ENCODE results near the gene DRAM2. TPM values are rescaled to one million over a fixed set of nuclear protein-coding genes. Genes with fewer than 3 reads are reported as not detected.

Gene DRAM2
- 30.4 and 34.8 TPM in 2 replicates for total RNA-seq

DNA sequence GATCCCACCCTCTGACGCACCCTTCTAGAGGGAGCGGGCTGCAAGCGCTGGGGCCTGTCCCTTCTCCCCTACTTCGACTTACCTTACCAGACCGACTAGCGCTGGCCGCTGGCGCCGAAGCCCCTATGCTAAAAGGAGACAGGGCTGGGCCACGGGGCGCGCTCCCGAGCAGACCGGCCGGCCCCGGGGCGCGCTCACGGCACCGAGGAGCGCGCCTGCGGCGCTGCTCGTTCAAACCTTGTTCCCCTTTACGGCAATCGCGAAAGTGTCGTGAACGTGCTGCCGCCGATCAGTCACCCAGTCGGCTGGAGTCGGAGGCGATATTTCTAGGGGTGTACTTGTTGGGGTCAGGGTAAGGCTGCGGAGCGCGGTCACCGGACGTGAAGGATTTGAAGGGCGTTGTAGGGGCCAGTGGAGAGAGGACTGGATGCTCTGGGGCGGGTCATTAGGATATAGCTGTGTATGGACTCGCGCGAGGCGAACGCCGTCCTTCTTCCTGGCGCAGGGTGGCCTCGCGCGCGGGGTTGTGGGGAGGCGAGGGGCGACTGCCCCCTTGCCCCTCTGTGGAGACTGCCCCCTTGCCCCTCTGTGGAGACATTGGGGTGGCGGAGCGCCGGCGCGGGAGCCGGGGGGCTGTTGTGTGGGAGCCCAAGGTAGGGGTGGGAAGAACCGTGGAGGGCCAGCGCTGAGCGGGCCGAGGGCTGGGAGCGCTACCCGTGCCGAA is at the start of gene DRAM2, which contains the start of gene CEPT1:
Gene DRAM2 (minus strand): TSS at position 138 of the 724 bp plus-strand sequence. CDS start 8,539 bp downstream, outside the sequence.
Gene CEPT1 (plus strand): TSS at position 268 of the 724 bp plus-strand sequence. CDS start 7,492 bp downstream, outside the sequence.

Other genes starting within 250 kb of the DRAM2 start
- 7.2 and 7.4 TPM in 2 replicates for gene LRIF1, start 176.2 kb downstream of the DRAM2 start, total RNA-seq
- gene CEPT1, start 130 bp upstream of the DRAM2 start, total RNA-seq = 23.7 and 28.6 TPM in 2 replicates
- 5.0 and 6.5 TPM in 2 replicates for gene DENND2D, start 60.6 kb upstream of the DRAM2 start, total RNA-seq
- gene CHI3L2, start 87.6 kb upstream of the DRAM2 start, total RNA-seq = 86.1 and 90.7 TPM in 2 replicates
- not detected in 2 replicates for gene CHIA, start 150.8 kb upstream of the DRAM2 start, total RNA-seq

Data from cardiac ventricle fibroblast (primary cell).